Immature natural killer cell (primary cell): ENCODE results near the gene TMEM63C. TPM values are rescaled to one million over a fixed set of nuclear protein-coding genes. Genes with fewer than 3 reads are reported as not detected.

Experiments used
- DNase-seq, 3 donors: peaks; one replicate each; pipeline ENCODE4 v3.0.0; 2022; ENCODE audit warnings: mixed read lengths in 1 of 3
- H3K27ac Mint-ChIP-seq, 6 donors: one replicate each; pipeline ENCODE4 v1.8.0; 2020; ENCODE audit warnings: mixed read lengths in 6 of 6, mild to moderate bottlenecking in 5 of 6, inconsistent platforms in 4 of 6, moderate library complexity in 3 of 6
- H3K27me3 Mint-ChIP-seq, 3 donors: one replicate each; pipeline ENCODE4 v1.8.0; 2020 to 2021; ENCODE audit warnings: low read depth in 3 of 3, mild to moderate bottlenecking in 3 of 3, mixed read lengths in 3 of 3, moderate library complexity in 3 of 3, inconsistent platforms in 1 of 3
- H3K36me3 Mint-ChIP-seq, 3 donors: one replicate each; pipeline ENCODE4 v1.8.0; 2020; ENCODE audit warnings: mixed read lengths in 3 of 3, inconsistent platforms in 2 of 3, mild to moderate bottlenecking in 2 of 3
- H3K4me1 Mint-ChIP-seq, 2 donors: one replicate each; pipeline ENCODE4 v1.8.0; 2020; ENCODE audit warnings: inconsistent platforms in 2 of 2, mild to moderate bottlenecking in 2 of 2, mixed read lengths in 2 of 2, moderate library complexity in 1 of 2
- H3K4me3 Mint-ChIP-seq, 5 donors: one replicate each; pipeline ENCODE4 v1.8.0; 2020; ENCODE audit warnings: mild to moderate bottlenecking in 5 of 5, mixed read lengths in 5 of 5, inconsistent platforms in 3 of 5, moderate library complexity in 3 of 5
- H3K9me3 Mint-ChIP-seq, 6 donors: one replicate each; pipeline ENCODE4 v1.8.0; 2020; ENCODE audit warnings: mild to moderate bottlenecking in 6 of 6, mixed read lengths in 6 of 6, inconsistent platforms in 4 of 6, moderate library complexity in 3 of 6
- polyA plus RNA-seq, 3 donors: library from polyadenylated mRNA; unstranded; fragments of 300-500 nt; fragmentation: Illumina TruSeq; gene quantifications; one replicate each; pipeline ENCODE4 v1.2.3, GENCODE V29; 2021

Gene TMEM63C
- polyA plus RNA-seq, 3 donors from 2014 or later, result 0.03 to 0.64 TPM; not detected in 1

- no peak overlapping the region for H3K4me3 Mint-ChIP-seq
- H3K27ac Mint-ChIP-seq, result no peak overlapping the region
- no peaks in the 10 kb centered on the region for H3K4me1 Mint-ChIP-seq
- peaks cover 3 to 7% (median 4%) of the 10 kb centered on the region in 3 donors for H3K36me3 Mint-ChIP-seq
- no peak for DNase-seq
- H3K27me3 Mint-ChIP-seq, result no peaks in the 10 kb centered on the region
- no peaks in the 10 kb centered on the region for H3K9me3 Mint-ChIP-seq
Observed at GRCh38 chr14:77306851-77307496, 125.4 kb downstream of the TMEM63C start.

Other genes with a start within 250 kb of the TMEM63C start
- 10 to 100 TPM in 1 of 3 donors, 1 to 10 TPM in 2; 3.5 to 11.1 (median 3.6) TPM for gene IRF2BPL, start 153.1 kb upstream of the TMEM63C start, polyA plus RNA-seq
- gene CIPC, start 83.5 kb upstream of the TMEM63C start, polyA plus RNA-seq, result 1 to 10 TPM; 2.0 to 6.7 (median 3.2) TPM
- not detected for gene ZDHHC22, start 40.0 kb upstream of the TMEM63C start, polyA plus RNA-seq
- gene NGB, start 89.4 kb downstream of the TMEM63C start, polyA plus RNA-seq, result not detected
- 1 to 10 TPM in 2 of 3 donors, under 1 TPM in 1; 0.36 to 3.1 (median 1.0) TPM for gene POMT2, start 139.1 kb downstream of the TMEM63C start, polyA plus RNA-seq
- 1 to 10 TPM; 5.2 to 5.9 (median 5.6) TPM for gene GSTZ1, start 139.2 kb downstream of the TMEM63C start, polyA plus RNA-seq
- 1 to 10 TPM; 2.4 to 4.6 (median 2.6) TPM for gene TMED8, start 195.3 kb downstream of the TMEM63C start, polyA plus RNA-seq
- gene SAMD15, start 195.6 kb downstream of the TMEM63C start, polyA plus RNA-seq, result under 1 TPM in 1 of 3 donors, not detected in 2; 0.40 TPM
- gene NOXRED1, start 241.7 kb downstream of the TMEM63C start, polyA plus RNA-seq, result not detected